HG02610 (cell line): ENCODE data around the gene CDC16.
"Not testable (repeated sequence)": the region's sequence is repeated elsewhere in the genome, so short reads cannot be mapped to it uniquely, and the experiment has no call there.

Source experiments
- ATAC-seq: cut with Tn5 transposase; IDR thresholded peaks from one replicate; pipeline ENCODE4 v1.9.1; 2021; ENCODE audit warnings: mild to moderate bottlenecking, moderate library complexity; ENCODE audit not compliant: unreplicated experiment

The CDC16 gene, protein sequence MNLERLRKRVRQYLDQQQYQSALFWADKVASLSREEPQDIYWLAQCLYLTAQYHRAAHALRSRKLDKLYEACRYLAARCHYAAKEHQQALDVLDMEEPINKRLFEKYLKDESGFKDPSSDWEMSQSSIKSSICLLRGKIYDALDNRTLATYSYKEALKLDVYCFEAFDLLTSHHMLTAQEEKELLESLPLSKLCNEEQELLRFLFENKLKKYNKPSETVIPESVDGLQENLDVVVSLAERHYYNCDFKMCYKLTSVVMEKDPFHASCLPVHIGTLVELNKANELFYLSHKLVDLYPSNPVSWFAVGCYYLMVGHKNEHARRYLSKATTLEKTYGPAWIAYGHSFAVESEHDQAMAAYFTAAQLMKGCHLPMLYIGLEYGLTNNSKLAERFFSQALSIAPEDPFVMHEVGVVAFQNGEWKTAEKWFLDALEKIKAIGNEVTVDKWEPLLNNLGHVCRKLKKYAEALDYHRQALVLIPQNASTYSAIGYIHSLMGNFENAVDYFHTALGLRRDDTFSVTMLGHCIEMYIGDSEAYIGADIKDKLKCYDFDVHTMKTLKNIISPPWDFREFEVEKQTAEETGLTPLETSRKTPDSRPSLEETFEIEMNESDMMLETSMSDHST

DNA sequence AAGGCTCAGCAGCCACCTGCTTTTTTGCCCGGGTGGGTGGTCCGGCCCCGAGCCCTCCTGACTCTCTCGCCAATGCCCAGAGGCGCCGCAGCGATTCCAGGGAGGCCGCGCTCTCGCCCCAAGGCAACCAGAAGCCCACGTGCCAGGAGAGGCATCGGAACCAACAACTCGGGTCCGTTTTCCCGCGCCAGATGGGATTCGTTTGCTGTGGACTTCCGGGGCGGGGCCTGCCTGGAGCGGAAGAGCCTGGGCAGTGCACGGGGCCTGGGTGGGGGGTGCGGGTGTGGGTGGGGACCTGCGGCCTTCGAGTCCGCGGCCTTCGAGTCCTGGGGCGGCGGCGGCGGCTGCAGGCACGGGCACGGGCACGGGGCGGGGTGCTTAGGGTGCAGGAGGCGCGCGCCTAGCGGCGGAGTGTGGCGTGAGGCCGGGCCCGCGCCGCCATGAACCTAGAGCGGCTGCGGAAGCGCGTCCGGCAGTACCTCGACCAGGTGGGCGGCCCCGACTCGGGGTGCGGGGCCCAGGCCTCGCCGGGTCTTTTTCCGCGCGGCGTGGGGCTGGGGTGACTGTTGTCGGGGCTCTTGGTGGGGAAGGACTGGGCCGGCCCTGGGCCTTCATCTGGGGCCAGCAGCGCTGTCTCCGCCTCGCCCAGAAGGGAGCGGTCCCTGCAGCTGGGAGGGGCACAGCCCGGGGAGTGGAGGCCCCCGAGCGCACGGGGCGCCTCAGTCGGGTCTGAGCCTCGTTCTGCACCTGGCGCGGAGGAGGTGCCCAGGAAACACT lies at the start of gene CDC16:
CDC16 (plus strand) TSS at position 253 of the 777 bp plus-strand sequence; CDS start at position 441, 188 bp downstream.
- ATAC-seq: peak; percentile 91

- ATAC-seq: no peak
These were observed 49.3 kb upstream of the CDC16 start for GRCh38 chr13:114185182-114185971.

- ATAC-seq: no peak
These were observed 39.8 kb upstream of the CDC16 start for GRCh38 chr13:114194853-114195252.

DNA sequence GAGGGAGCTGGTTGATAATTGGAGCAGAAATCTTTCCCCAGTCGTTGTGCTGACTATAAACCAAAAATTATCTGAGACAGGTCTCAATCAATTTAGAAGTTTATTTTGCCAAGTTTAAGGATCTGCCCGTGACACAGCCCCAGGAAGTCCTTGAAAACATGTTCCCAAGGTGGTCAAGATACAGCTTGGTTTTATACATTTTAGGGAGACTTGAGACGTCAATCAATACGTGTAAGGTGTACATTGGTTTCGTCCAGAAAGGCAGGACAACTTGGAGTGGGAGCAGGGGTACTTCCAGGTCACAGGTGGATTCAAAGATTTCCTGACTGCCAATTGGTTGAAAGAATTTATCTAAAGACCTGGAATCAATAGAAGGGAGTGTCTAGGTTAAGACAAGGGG lies 38.1 kb upstream of the CDC16 start:
- ATAC-seq: no peak

DNA sequence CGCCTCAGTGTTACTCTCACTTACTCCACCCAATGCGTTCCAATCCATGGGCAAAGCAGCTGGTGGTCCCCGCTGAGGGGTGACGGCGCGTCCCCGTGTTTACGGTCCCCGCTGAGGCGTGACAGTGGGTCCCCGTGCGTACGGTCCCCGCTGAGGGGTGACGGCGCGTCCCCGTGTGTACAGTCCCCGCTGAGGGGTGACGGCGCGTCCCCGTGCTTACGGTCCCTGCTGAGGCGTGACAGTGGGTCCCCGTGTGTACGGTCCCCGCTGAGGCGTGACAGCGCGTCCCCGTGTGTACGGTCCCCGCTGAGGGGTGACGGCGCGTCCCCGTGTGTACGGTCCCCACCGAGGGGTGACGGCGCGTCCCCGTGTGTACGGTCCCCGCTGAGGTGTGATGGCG lies 36.1 kb upstream of the CDC16 start:
- no peak for ATAC-seq

DNA sequence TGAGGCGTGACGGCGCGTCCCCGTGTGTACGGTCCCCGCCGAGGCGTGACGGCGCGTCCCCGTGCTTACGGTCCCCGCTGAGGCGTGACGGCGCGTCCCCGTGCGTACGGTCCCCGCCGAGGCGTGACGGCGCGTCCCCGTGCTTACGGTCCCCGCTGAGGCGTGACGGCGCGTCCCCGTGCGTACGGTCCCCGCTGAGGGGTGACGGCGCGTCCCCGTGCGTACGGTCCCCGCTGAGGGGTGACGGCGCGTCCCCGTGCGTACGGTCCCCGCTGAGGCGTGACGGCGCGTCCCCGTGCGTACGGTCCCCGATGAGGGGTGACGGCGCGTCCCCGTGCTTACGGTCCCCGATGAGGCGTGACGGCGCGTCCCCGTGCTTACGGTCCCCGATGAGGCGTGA lies 35.2 kb upstream of the CDC16 start:
- not testable (repeated sequence) for ATAC-seq

- ATAC-seq: no peak
These were observed 34.7 kb upstream of the CDC16 start for GRCh38 chr13:114199954-114200353.

DNA sequence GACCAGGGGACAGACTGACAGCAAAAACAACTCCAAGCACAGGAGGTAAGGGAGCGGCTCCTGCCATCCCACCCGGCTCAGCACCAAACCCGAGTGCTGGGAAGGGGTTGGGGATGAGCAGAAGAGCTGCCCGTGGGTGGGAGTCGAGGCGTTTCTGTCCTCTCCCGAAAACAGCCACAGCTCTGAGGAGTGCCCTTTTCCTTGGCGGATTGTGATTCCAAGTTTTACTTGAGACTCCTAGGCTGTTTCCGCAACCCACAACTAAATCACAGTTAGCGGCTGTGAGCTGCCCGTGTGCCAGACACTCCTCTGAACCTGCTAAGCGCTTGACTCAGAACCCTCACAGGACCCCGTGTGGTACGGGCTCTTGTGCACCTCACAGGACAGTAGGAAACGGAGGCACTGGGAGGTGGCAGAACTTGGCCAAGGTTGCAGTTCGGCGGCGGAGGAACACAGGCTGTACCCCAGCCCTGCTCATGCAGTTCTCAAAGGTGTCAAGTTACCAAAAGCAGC lies 34.2 kb upstream of the CDC16 start:
- ATAC-seq: no peak

DNA sequence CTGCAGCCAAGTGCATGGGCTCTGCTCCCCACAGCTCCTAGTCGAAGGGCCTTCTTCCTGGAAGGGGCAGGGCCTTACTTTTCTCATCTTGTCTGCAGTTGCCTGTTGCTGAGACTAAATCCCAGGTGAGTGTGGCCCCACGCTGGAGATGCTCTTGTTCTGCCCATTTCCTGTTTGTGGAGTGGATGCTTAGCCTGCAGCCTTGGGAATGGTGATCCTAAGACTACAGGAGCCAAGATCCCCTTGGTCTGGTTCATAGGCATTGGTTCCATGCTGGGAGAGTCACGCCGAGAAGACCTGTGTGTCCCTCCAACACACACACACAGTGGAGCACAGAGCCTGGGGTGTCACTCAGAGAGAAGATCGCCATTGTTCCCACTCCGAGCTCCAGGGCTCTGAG lies 32.1 kb upstream of the CDC16 start:
- no peak for ATAC-seq

- no peak for ATAC-seq
These were observed 31.2 kb upstream of the CDC16 start for GRCh38 chr13:114203536-114203935.

- no peak for ATAC-seq
These were observed 29.8 kb upstream of the CDC16 start for GRCh38 chr13:114204894-114205293.

- ATAC-seq: no peak
These were observed 26.6 kb upstream of the CDC16 start for GRCh38 chr13:114208134-114208533.

- ATAC-seq: no peak
These were observed 23.1 kb upstream of the CDC16 start for GRCh38 chr13:114211446-114212157.

DNA sequence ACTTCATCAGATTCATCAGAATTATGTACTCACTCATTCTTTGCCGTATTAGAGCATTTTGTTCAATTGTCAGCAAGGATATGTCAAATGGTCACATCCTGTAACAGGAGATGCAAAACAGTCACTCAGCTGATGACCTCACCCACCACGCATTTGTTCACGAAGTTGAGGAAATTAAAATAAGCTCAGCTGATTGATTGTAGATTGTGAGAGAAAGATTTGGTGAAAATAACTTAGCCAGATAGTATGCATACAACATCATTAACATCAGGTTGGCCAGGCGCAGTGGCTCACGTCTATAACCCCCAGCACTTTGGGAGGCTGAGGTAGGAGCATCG lies 22.6 kb upstream of the CDC16 start:
- ATAC-seq: no peak

DNA sequence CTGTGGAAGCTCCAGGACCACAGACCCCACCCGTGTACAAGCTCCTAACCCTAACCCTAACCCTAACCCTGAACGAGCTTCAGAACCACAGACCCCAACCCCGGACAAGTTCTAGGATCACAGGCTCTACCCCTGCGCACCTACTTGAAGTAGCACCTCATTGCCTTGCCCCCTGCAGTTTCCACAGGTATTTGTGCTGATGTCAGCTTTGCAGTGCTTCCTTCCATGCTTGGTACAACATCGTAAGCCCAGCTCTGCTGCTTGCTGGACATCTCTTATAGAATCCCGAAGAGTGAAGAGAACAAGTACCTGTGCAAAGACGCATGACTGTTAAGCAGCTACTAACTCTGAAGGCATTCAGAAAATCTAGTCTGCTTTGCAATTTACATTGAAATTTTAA lies 20.7 kb upstream of the CDC16 start:
- no peak for ATAC-seq

GRCh38 chr13:114219392-114219791 lies 15.3 kb upstream of the CDC16 start:
- no peak for ATAC-seq

- ATAC-seq: no peak
These were observed 12.2 kb upstream of the CDC16 start for GRCh38 chr13:114222461-114222968.

GRCh38 chr13:114224201-114224600 lies 10.5 kb upstream of the CDC16 start:
- no peak for ATAC-seq

- ATAC-seq: no peak
These were observed 9.1 kb upstream of the CDC16 start for GRCh38 chr13:114225610-114226009.

GRCh38 chr13:114226088-114226487 lies 8.6 kb upstream of the CDC16 start:
- no peak for ATAC-seq
